ENCODE data around the gene UNK.
A peak's percentile ranks its signal among the peaks of the same experiment; 100 is the strongest.

GRCh38 chr17:75769536-75769935 lies 15.1 kb upstream of the UNK start:
- TF ChIP-seq GATA2 (IDR thresholded peaks at IDR 0.05; ENCODE audit: low read depth, low read length), result peak; percentile 80
- TF ChIP-seq GATA3 (IDR thresholded peaks at IDR 0.05; ENCODE audit: low read depth, low read length), result no peak

Data from SH-SY5Y (cell line).